ENCODE data around the gene TRIM33. TPM values are rescaled to one million over a fixed set of nuclear protein-coding genes. Genes with fewer than 3 reads are reported as not detected.

TRIM33 gene
- total RNA-seq, 1 experiment from 2014 or later, result 53.8 TPM

GRCh38 chr1:114505148-114505561, 5.8 kb downstream of the TRIM33 start:
- Histone ChIP-seq H2BK15ac (ENCODE audit: low read depth, low read length) (no peak overlapping the region), H3K4ac (ENCODE audit: low read depth, low read length) (no peak overlapping the region), H2BK12ac (ENCODE audit: insufficient read length, low read depth, low read length) (no peak overlapping the region), H3K56ac (ENCODE audit: insufficient read length, low read depth, low read length) (no peak overlapping the region), H3K4me1 (ENCODE audit: insufficient read depth, low read length) (peaks cover 4% of the 10 kb centered on the region; the same call in 1 of the 2 replicates), H4K91ac (ENCODE audit: insufficient read length, low read depth, low read length) (no peak overlapping the region), H2BK20ac (ENCODE audit: low read depth, low read length, poor library complexity, severe bottlenecking) (no peak overlapping the region), H3K9ac (ENCODE audit: extremely low read depth, insufficient read length, low read length) (no peak overlapping the region), H3K9me3 (ENCODE audit: control insufficient read depth, low read depth, low read length) (no peaks in the 10 kb centered on the region), H3K79me2 (ENCODE audit: insufficient read depth, low read length) (peaks cover 57% of the 10 kb centered on the region), H2AK5ac (ENCODE audit: insufficient read length, low read length) (no peak overlapping the region), H3T11ph (ENCODE audit: low read length) (no peak overlapping the region), H3K23me2 (ENCODE audit: insufficient read length, low read depth, low read length, poor library complexity, severe bottlenecking) (peaks cover 12% of the 10 kb centered on the region), H2BK5ac (ENCODE audit: insufficient read length, low read length) (no peak overlapping the region), H3K23ac (ENCODE audit: insufficient read length, low read depth, low read length) (no peak overlapping the region), H3K14ac (ENCODE audit: insufficient read depth, low read length) (no peak overlapping the region), H2AFZ (ENCODE audit: low read length) (no peak overlapping the region), H3K18ac (ENCODE audit: insufficient read length, low read depth, low read length) (no peak overlapping the region), H4K5ac (ENCODE audit: insufficient read length, low read depth, low read length) (no peak overlapping the region), H4K8ac (replicated peaks; ENCODE audit: insufficient read length, low read depth, low read length) (no peak overlapping the region), H3K79me1 (ENCODE audit: insufficient read depth, low read depth, low read length, poor library complexity, severe bottlenecking) (peaks cover 2% of the 10 kb centered on the region), H2BK120ac (ENCODE audit: low read depth, low read length, poor library complexity, severe bottlenecking) (no peak overlapping the region), H3K4me2 (ENCODE audit: insufficient read depth, insufficient read length, low read length) (no peak overlapping the region), H4K20me1 (ENCODE audit: control insufficient read depth, insufficient read depth, insufficient read length) (no peaks in the 10 kb centered on the region), H3K27ac (ENCODE audit: insufficient read length, low read depth, low read length) (no peak overlapping the region), H3K27me3 (ENCODE audit: insufficient read depth, low read length) (no peaks in the 10 kb centered on the region)
- H3K27ac Mint-ChIP-seq, result no peak overlapping the region; a peak in 2 of 7 replicates
- H3K4me3 Mint-ChIP-seq, result no peak overlapping the region
- peaks cover 16 to 21% (median 21%) of the 10 kb centered on the region in 3 experiments; a peak in 6 of 7 replicates for H3K36me3 Mint-ChIP-seq (ENCODE audit: insufficient read depth in 1 of 3, low read depth in 3 of 3)
- no CpG with 5 or more reads among the region's 2 CpGs for WGBS (ENCODE audit: extremely low coverage, insufficient read length, low lambda C conversion rate)
- H3K27me3 Mint-ChIP-seq (ENCODE audit: low read depth), result no peaks in the 10 kb centered on the region
- no peak for DNase-seq
- H3K4me1 Mint-ChIP-seq, result peaks cover 36 to 40% of the 10 kb centered on the region in 2 experiments
- H3K9me3 Mint-ChIP-seq, result no peaks in the 10 kb centered on the region
- no peak for TF ChIP-seq CTCF (conservative IDR thresholded peaks at IDR 0.05)

Measured in H9 (cell line).